Colonic mucosa (tissue), 4 donors: ENCODE measurements around the gene SNX19. TPM values are rescaled to one million over a fixed set of nuclear protein-coding genes. Genes with fewer than 3 reads are reported as not detected.

Experiments used
- DNase-seq: peaks from one replicate; pipeline ENCODE4 v3.0.0-alpha.2; 2020
- H3K27ac ChIP-seq: fragments of 200-600 bp; one replicate; pipeline ENCODE4 v1.8.0; 2021
- H3K27me3 ChIP-seq: fragments of 200-600 bp; one replicate; pipeline ENCODE4 v1.8.0; 2021
- H3K36me3 ChIP-seq: fragments of 200-600 bp; one replicate; pipeline ENCODE4 v1.8.0; 2021
- H3K4me1 ChIP-seq: fragments of 200-600 bp; one replicate; pipeline ENCODE4 v1.8.0; 2021; ENCODE audit warnings: mild to moderate bottlenecking
- H3K4me3 ChIP-seq: fragments of 200-600 bp; one replicate; pipeline ENCODE4 v1.8.0; 2021
- H3K9ac ChIP-seq, 2 donors: one replicate each; pipeline ENCODE4 v1.7.0; 2013; ENCODE audit warnings: control low read depth in 2 of 2, low read depth in 2 of 2, low read length in 2 of 2
- H3K9me3 ChIP-seq: fragments of 200-600 bp; one replicate; pipeline ENCODE4 v1.8.0; 2021
- CTCF ChIP-seq: fragments of 200-600 bp; IDR thresholded peaks from one replicate; pipeline ENCODE4 v1.8.0; 2022; ENCODE audit warnings: antibody characterized with exemption, mild to moderate bottlenecking
- intact Hi-C: fragments of 100-400 bp; cut with DNase I; formaldehyde crosslinking; loops from one replicate; pipeline ENCODE4 v1.14.1; 2022
- total RNA-seq, 2 donors: library from RNA; stranded (reverse); fragmentation: NEBNext Ultra II Directional in 1 of 2; extraction: Animal tissue kit (Norgen Biotek cat#: 25700) in 1 of 2; gene quantifications; one replicate each; pipeline ENCODE4 v1.2.1, GENCODE V29; 2021
- donor health status: healthy.
- donor health status: DM: no; HTN: no; CAD: no.
- donor health status: DM: no; HTN: no; CAD: no.

Gene SNX19
- total RNA-seq, 2 donors from 2014 or later = 43.4 to 57.4 TPM

- Histone ChIP-seq H3K9me3 (no peaks in the 10 kb centered on the region), H3K36me3 (no peaks in the 10 kb centered on the region), H3K4me3 (no peak overlapping the region), H3K4me1 (no peaks in the 10 kb centered on the region), H3K9ac (no peak overlapping the region), H3K27me3 (no peaks in the 10 kb centered on the region), H3K27ac (no peak overlapping the region)
- no peak for DNase-seq
- intact Hi-C loops = no loop called here
- TF ChIP-seq CTCF = no peak
These were observed 65.9 kb downstream of the SNX19 start for GRCh38 chr11:130850185-130850944.

GRCh38 chr11:130849215-130849568 is 67.1 kb downstream of the SNX19 start:
- DNase-seq = no peak
- intact Hi-C loops = no loop called here
- Histone ChIP-seq H3K27me3 (no peaks in the 10 kb centered on the region), H3K9ac (no peak overlapping the region), H3K4me3 (no peak overlapping the region), H3K27ac (no peak overlapping the region), H3K36me3 (no peaks in the 10 kb centered on the region), H3K4me1 (no peaks in the 10 kb centered on the region), H3K9me3 (no peaks in the 10 kb centered on the region)
- TF ChIP-seq CTCF = no peak

GRCh38 chr11:130848361-130849214 is 67.7 kb downstream of the SNX19 start:
- Histone ChIP-seq H3K9ac (no peak overlapping the region), H3K4me1 (no peaks in the 10 kb centered on the region), H3K36me3 (no peaks in the 10 kb centered on the region), H3K4me3 (no peak overlapping the region), H3K9me3 (no peaks in the 10 kb centered on the region), H3K27me3 (no peaks in the 10 kb centered on the region), H3K27ac (no peak overlapping the region)
- no peak for TF ChIP-seq CTCF
- intact Hi-C loops = no loop called here
- DNase-seq = no peak

GRCh38 chr11:130847517-130847916 is 68.8 kb downstream of the SNX19 start:
- H3K9me3 ChIP-seq = no peaks in the 10 kb centered on the region
- no peaks in the 10 kb centered on the region for H3K36me3 ChIP-seq
- H3K27ac ChIP-seq = no peak overlapping the region
- no peak overlapping the region for H3K9ac ChIP-seq
- no peaks in the 10 kb centered on the region for H3K27me3 ChIP-seq
- no peaks in the 10 kb centered on the region for H3K4me1 ChIP-seq
- intact Hi-C loops = no loop called here
- no peak overlapping the region for H3K4me3 ChIP-seq
- no peak for DNase-seq
- TF ChIP-seq CTCF = no peak

- TF ChIP-seq CTCF = no peak
- Histone ChIP-seq H3K27me3 (no peaks in the 10 kb centered on the region), H3K27ac (no peak overlapping the region), H3K4me1 (no peaks in the 10 kb centered on the region), H3K9me3 (no peaks in the 10 kb centered on the region), H3K9ac (no peak overlapping the region), H3K4me3 (no peak overlapping the region), H3K36me3 (no peaks in the 10 kb centered on the region)
- no peak for DNase-seq
- intact Hi-C loops = no loop called here
These were observed 69.7 kb downstream of the SNX19 start for GRCh38 chr11:130846606-130847005.
